GM10266 (cell line): ENCODE measurements around the gene FGD1.

Experiments used
- DNase-seq: peaks from one replicate; pipeline ENCODE4 v3.0.0; 2012; ENCODE audit errors: extremely low spot score
- TF ChIP-seq, protein P1 (sequence below): IDR thresholded peaks from 2 replicates; pipeline ENCODE4 v1.5.1; 2012; ENCODE audit warnings: mild to moderate bottlenecking, low read depth; ENCODE audit not compliant: control insufficient read depth, insufficient read depth; ENCODE audit errors: missing control alignments

The FGD1 gene

DNA sequence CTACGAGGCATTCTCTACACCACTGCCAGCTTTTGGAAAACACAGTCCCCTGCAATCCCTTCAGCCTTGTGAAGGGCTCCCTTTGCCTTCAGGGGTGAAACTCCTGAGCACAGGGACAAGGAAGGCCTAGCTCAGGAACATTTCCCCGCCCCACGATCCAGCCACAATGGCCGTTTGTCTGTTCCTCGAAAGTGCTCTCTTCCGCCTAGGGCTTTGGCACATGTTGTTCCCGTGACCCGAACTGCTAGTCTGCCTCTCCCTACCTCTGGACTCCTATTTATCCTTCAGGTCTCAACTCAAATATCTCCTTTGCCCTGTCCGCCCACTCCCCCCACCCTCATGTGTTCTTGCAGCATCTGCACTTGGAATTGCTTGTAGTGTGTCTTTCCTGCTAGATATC is 12.1 kb downstream of the FGD1 start:
- no peak for DNase-seq
- TF ChIP-seq, protein P1, sequence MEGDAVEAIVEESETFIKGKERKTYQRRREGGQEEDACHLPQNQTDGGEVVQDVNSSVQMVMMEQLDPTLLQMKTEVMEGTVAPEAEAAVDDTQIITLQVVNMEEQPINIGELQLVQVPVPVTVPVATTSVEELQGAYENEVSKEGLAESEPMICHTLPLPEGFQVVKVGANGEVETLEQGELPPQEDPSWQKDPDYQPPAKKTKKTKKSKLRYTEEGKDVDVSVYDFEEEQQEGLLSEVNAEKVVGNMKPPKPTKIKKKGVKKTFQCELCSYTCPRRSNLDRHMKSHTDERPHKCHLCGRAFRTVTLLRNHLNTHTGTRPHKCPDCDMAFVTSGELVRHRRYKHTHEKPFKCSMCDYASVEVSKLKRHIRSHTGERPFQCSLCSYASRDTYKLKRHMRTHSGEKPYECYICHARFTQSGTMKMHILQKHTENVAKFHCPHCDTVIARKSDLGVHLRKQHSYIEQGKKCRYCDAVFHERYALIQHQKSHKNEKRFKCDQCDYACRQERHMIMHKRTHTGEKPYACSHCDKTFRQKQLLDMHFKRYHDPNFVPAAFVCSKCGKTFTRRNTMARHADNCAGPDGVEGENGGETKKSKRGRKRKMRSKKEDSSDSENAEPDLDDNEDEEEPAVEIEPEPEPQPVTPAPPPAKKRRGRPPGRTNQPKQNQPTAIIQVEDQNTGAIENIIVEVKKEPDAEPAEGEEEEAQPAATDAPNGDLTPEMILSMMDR = no peak

DNA sequence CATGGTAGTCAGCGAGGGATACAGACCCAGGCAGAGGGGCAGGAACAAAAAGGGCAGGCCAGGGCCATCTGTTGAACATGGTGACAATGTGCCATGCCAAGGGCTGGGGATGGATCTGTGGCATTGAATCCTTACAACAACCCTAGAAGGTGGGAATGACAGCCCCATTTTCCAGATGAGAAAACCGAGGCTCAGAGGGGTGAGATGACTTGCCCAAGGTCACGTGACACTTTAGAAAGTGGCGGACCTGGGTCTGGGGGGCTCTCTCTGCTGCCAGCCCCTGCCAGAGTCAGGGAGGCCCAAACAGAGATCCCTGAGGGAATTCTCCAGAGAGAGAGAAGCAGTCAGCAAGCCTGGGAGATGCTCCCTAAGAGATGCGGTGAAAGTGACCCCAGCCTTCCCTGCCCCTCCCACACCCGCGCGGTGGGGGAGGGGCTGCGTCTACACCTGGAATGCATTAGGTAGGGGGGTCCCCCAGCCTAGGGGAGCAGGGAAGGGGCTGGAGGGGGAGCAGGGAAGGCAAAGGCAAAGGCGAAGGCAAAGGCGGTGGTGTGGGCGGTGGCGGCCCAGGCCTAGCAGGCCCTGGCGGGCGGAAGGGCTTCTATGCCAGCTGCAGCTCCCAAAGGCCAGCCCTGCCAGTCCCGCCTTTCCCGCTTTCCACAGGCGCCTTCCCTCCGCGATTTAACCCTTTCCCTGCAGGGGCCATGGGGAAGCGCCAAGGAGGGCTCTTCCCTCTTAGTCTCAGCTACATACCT is 13.0 kb downstream of the FGD1 start:
- TF ChIP-seq, protein P1 = no peak
- no peak for DNase-seq

DNA sequence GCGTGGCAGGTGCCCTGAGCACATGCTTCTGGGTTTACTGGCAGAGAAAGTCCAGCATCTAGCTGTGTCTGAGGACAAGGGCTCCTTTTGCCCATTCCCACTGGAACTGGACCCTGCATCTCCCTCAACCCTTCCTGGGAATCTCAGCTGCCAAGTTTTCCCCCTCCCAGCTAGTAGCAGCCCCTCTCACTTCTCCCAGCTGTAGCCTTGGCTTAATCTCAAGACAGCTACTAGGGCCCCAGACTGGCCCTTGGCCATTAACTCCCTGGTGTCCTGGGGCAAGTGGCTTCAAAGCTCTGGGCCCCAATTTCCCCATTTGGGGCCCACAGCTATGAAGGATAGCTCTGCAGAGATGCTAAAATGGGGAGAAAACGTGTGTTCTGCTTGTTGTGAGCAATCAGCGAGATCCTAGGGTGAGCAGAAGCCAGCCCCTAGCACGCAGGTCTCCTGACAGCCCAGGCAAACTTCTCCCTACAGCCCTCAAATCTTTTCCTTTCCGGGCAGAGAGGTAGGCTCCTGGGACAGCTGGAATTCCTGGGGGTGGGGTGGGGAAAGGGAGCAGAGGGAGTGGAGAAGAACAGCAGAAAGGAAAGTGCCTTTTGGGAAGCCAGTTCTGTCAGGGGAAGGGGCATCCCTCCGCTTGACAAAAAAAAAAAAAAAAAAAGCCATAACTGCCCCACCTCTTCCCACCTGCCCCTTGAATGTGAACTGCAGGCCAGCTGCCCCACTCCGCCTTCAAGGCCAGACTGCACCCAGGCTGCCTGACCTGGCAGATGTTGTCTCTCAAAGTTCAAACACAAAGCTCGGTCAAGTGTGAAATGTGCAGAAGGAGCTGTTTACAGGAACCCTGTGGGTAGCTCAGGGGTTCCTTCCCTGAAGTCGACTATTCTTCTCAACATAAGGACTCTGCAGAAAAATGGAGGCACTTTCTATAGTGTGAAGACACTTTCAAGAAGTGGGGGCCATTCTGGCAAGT is 16.6 kb downstream of the FGD1 start:
- TF ChIP-seq, protein P1 = no peak
- no peak for DNase-seq

DNA sequence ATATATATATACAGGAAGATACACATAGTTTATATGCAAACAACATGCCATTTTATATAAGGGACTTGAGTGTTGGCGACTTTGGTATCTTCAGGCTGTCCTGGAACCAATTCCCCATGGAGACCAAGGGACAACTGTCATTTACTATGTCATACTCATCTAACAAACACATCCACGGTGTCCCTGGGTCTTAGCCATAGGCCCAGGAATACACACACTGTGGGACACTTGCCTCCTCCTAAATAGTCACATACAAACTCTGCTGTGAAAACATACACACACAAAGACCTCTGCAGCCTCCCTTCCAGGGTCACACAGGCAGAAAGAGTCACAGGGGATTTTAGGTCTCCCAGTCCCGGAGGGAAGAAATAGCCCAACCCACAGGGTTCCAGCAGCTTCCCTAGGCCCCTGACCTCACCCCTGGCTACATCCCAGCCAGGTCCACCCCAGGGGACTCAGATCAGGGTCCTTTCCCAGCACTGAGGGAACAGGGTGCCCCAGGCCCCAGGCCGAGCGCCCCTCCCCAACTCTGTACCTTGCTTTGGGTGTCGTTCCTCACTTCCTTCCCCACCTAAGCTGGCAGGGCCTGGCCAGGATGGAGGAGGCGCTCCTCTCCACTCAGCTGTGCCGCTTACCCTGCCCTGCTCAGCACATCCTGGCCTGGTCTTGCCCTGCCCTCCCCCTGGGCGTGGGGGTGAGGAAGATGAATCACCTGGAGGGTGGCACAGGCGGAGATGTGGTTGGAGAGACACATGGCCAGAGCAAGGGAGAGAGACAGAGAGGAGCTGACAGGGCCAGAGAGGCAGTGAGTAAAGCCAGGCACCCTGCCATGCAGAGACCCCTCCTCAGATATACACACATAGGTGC is 21.8 kb downstream of the FGD1 start:
- DNase-seq = no peak
- TF ChIP-seq, protein P1 = no peak

DNA sequence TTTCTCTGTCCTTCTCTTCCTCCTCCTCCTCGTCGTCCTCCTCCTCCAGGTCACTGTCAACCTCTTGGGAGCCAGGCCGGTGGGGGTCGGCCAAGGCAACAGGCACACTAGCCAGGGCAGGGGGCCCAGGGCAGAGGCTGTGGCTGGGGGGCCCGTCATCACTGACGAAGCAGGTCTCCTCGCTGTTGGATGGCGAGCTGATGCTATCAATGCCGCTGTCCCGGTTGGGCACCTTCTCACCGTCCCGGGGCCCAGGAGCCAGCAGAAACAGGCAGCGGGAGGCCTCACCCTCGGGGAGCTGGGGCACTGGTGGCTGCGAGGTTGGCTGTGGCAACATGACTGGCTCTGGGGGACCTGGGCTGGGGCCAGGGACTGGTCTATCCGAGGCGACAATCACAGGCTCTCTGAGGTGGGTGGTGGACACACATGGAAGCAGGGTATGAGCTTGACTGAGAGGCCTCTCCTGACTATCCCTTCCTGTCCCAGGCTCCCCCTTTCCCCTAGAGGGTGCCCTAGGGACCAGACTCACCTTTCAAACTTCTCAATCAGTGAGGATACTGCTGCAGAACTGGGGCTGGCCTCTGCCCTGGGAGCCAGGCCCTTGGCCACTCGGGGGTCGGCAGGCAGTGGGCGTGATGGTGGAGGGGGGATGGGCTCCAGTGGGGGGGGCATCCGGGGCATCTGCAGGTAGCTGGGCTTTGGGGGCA is 25.8 kb downstream of the FGD1 start:
- TF ChIP-seq, protein P1 = no peak
- DNase-seq = no peak

DNA sequence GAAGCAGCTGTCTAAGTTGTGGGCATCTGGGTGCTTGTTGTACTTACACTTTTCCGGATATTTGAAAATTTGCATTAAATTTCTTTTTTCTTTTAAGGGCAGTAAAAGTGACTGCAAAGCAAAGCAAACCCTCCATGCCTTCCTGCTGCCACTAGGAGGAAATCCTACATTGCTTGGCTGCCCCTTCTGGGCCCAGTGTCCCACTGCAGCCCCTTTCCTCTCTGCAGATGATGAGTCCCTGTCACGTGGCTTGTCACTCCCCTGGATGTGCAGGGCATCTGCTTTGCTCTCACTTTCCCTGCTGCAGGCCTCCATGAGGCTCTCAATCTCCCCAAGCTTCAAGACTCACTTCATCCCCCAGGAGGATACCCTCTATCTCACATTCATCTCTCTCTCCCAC is 43.1 kb downstream of the FGD1 start:
- TF ChIP-seq, protein P1 = no peak
- DNase-seq = no peak
